ENCODE measurements around the gene ATXN3L.

The ATXN3L gene

DNA sequence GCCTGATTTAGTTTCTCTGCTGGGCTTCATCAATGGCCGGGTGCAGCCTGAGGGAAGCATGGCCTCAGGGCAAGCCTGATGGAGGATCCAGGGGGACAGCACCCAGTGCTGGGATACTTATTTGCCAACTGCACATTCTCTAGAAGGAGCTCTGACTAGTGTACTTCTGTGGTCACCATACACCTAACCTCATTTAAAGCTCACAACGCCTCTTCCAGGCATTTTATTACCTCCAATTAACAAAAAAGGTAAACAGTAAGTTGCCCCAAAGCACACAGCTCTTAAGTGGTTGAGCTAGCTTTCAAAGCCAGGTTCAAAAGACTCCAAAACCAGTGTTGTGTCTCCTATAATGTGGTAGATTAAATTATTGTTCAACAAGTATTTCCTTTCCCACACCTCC, 26.8 kb upstream of the ATXN3L start:
- no peak overlapping the region for H3K4me2 ChIP-seq
- no peaks in the 10 kb centered on the region for H4K20me1 ChIP-seq (ENCODE audit: insufficient read depth)
- no peaks in the 10 kb centered on the region for H3K79me2 ChIP-seq (ENCODE audit: insufficient read depth, low read depth)
- no peak overlapping the region for H3K9ac ChIP-seq
- no peak overlapping the region for H3K4me3 ChIP-seq (IDR thresholded peaks at IDR 0.05; ENCODE audit: insufficient read depth, low read depth, low read length)
- H2AFZ ChIP-seq (ENCODE audit: low read depth): no peak overlapping the region
- H3K4me1 ChIP-seq (ENCODE audit: low read depth, poor library complexity, severe bottlenecking): no peaks in the 10 kb centered on the region
- H3K27me3 ChIP-seq (ENCODE audit: insufficient read depth, low read depth): no peaks in the 10 kb centered on the region
- H3K27ac ChIP-seq: no peak overlapping the region
- TF ChIP-seq, protein P1, sequence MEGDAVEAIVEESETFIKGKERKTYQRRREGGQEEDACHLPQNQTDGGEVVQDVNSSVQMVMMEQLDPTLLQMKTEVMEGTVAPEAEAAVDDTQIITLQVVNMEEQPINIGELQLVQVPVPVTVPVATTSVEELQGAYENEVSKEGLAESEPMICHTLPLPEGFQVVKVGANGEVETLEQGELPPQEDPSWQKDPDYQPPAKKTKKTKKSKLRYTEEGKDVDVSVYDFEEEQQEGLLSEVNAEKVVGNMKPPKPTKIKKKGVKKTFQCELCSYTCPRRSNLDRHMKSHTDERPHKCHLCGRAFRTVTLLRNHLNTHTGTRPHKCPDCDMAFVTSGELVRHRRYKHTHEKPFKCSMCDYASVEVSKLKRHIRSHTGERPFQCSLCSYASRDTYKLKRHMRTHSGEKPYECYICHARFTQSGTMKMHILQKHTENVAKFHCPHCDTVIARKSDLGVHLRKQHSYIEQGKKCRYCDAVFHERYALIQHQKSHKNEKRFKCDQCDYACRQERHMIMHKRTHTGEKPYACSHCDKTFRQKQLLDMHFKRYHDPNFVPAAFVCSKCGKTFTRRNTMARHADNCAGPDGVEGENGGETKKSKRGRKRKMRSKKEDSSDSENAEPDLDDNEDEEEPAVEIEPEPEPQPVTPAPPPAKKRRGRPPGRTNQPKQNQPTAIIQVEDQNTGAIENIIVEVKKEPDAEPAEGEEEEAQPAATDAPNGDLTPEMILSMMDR (conservative IDR thresholded peaks at IDR 0.05; ENCODE audit: low read depth, low read length): no peak
- no peaks in the 10 kb centered on the region for H3K36me3 ChIP-seq (ENCODE audit: insufficient read depth)

DNA sequence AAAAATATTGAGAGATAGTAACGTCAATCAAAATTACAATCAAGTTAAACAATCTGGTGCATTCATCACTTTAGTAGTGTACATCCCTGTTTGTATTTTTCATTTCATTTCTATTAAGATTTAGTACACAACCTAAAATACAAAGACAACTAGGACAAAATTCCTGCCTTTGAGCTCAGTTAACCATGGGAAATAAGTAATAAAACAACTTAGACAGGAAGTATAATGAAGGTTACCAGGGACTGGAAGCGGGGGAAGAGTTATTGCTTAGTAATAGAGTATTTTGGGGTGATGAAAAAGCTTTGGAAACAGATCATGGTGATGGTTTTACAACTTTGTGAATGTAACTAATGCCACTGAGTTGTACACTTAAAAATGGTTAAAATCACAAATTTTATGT, 25.6 kb upstream of the ATXN3L start:
- Histone ChIP-seq H3K9ac (no peak overlapping the region), H3K27ac (no peak overlapping the region), H3K4me2 (no peak overlapping the region), H3K4me3 (IDR thresholded peaks at IDR 0.05; ENCODE audit: insufficient read depth, low read depth, low read length) (no peak overlapping the region), H4K20me1 (ENCODE audit: insufficient read depth) (no peaks in the 10 kb centered on the region), H3K79me2 (ENCODE audit: insufficient read depth, low read depth) (no peaks in the 10 kb centered on the region), H3K27me3 (ENCODE audit: insufficient read depth, low read depth) (no peaks in the 10 kb centered on the region), H2AFZ (ENCODE audit: low read depth) (no peak overlapping the region), H3K36me3 (ENCODE audit: insufficient read depth) (no peaks in the 10 kb centered on the region), H3K4me1 (ENCODE audit: low read depth, poor library complexity, severe bottlenecking) (no peaks in the 10 kb centered on the region)
- TF ChIP-seq, protein P1 (conservative IDR thresholded peaks at IDR 0.05; ENCODE audit: low read depth, low read length): no peak

DNA sequence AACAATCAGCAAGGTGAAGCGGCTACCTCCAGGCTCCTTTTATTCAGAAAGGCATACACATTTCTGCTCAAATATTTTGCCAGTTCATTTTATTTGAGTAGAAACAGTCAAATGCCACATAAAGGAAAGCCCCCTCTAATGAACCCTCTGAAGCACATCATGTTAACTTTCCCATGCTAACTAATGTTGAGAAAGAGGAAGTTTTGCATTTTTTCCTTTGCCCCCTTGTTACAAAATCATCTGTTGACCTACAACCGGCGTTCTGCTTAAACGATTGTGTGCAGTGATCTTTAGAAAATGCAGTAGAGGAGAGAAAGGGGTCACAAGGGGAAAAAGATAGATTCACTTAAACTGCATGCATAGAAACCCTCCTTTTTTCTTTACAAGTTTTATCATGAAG, 25.2 kb upstream of the ATXN3L start:
- Histone ChIP-seq H3K4me3 (IDR thresholded peaks at IDR 0.05; ENCODE audit: insufficient read depth, low read depth, low read length) (no peak overlapping the region), H4K20me1 (ENCODE audit: insufficient read depth) (no peaks in the 10 kb centered on the region), H3K4me2 (no peak overlapping the region), H3K36me3 (ENCODE audit: insufficient read depth) (no peaks in the 10 kb centered on the region), H3K27me3 (ENCODE audit: insufficient read depth, low read depth) (no peaks in the 10 kb centered on the region), H3K4me1 (ENCODE audit: low read depth, poor library complexity, severe bottlenecking) (no peaks in the 10 kb centered on the region), H3K27ac (no peak overlapping the region), H3K79me2 (ENCODE audit: insufficient read depth, low read depth) (no peaks in the 10 kb centered on the region), H3K9ac (no peak overlapping the region), H2AFZ (ENCODE audit: low read depth) (no peak overlapping the region)
- TF ChIP-seq, protein P1 (conservative IDR thresholded peaks at IDR 0.05; ENCODE audit: low read depth, low read length): no peak

DNA sequence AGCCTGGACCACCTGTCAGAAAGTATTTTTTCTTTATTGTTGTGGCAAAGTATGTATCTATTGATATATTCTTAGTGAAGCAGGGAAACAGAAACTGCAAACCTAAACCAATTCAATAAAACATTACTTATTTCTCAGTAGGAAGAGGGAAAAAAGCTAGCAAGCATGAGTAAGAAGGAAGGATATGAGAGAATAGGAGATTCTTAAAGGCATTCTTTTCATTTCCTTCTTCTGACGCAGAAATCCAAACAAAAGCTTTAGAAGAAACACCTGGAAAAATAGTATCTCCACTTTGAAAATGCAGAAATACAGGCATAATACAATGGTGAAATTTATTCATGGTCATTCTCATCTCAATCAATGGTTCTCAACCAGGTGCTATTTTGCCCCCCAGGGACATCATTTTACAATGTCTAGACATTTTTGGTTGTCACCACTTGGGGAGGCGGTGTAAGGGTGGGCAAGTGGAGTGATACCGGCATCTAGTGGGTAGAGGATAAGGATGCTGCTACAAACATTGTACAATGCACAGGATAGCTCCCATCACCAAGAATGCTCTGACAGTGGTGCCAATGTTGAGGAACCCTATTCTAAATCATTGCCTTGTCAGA, 21.7 kb upstream of the ATXN3L start:
- H3K9ac ChIP-seq: no peak overlapping the region
- no peak overlapping the region for H3K4me2 ChIP-seq
- H4K20me1 ChIP-seq (ENCODE audit: insufficient read depth): no peaks in the 10 kb centered on the region
- H3K79me2 ChIP-seq (ENCODE audit: insufficient read depth, low read depth): no peaks in the 10 kb centered on the region
- H3K27me3 ChIP-seq (ENCODE audit: insufficient read depth, low read depth): no peaks in the 10 kb centered on the region
- H3K27ac ChIP-seq: no peak overlapping the region
- H3K36me3 ChIP-seq (ENCODE audit: insufficient read depth): no peaks in the 10 kb centered on the region
- H3K4me1 ChIP-seq (ENCODE audit: low read depth, poor library complexity, severe bottlenecking): no peaks in the 10 kb centered on the region
- TF ChIP-seq, protein P1 (conservative IDR thresholded peaks at IDR 0.05; ENCODE audit: low read depth, low read length): no peak
- no peak overlapping the region for H3K4me3 ChIP-seq (IDR thresholded peaks at IDR 0.05; ENCODE audit: insufficient read depth, low read depth, low read length)
- no peak overlapping the region for H2AFZ ChIP-seq (ENCODE audit: low read depth)
